Measurements from ENCODE around the gene CCR3.

The CCR3 gene

DNA sequence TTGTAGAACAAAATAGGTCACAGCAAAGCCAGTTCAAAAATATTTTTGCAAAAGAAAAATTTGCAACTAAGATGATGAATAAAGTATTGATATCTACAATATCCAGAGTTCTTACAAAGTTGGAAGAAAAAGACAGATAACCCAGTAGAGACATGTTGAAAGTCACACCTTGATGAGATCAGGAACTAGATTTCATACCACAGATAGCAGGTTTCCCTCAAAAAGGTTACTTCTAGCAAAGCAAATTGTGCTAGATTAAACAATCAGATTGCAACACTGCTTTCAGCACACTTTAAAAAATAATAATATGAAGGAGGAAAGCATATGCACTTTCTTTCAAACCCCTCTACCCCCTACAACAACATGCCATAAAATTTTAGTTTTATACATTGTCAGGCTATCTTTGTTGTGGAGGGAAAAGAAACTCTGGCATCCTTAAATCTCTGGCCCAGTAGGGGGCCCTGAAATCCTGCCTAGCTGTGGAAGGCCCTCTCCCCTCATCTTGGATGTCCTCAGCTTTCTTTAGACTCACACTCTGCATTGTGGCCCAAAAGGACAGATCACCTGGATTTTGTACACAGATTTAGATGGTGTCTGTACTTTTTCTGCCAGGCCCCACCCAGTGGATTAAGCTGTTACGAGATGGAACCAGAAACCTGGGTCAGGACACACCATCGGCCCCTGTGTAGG, 50.9 kb downstream of the CCR3 start:
- no peak for DNase-seq (ENCODE audit: low read depth)
- TF ChIP-seq, protein P1, sequence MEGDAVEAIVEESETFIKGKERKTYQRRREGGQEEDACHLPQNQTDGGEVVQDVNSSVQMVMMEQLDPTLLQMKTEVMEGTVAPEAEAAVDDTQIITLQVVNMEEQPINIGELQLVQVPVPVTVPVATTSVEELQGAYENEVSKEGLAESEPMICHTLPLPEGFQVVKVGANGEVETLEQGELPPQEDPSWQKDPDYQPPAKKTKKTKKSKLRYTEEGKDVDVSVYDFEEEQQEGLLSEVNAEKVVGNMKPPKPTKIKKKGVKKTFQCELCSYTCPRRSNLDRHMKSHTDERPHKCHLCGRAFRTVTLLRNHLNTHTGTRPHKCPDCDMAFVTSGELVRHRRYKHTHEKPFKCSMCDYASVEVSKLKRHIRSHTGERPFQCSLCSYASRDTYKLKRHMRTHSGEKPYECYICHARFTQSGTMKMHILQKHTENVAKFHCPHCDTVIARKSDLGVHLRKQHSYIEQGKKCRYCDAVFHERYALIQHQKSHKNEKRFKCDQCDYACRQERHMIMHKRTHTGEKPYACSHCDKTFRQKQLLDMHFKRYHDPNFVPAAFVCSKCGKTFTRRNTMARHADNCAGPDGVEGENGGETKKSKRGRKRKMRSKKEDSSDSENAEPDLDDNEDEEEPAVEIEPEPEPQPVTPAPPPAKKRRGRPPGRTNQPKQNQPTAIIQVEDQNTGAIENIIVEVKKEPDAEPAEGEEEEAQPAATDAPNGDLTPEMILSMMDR (IDR thresholded peaks at IDR 0.05; ENCODE audit: insufficient read depth, low read depth, low read length, missing control alignments): no peak
- no peak overlapping the region for H3K4me3 ChIP-seq (ENCODE audit: low read length)

GRCh38 chr3:46293991-46294833, 52.0 kb downstream of the CCR3 start:
- DNase-seq (ENCODE audit: low read depth): no peak
- TF ChIP-seq, protein P1 (IDR thresholded peaks at IDR 0.05; ENCODE audit: insufficient read depth, low read depth, low read length, missing control alignments): no peak
- H3K4me3 ChIP-seq (ENCODE audit: low read length): no peak overlapping the region

DNA sequence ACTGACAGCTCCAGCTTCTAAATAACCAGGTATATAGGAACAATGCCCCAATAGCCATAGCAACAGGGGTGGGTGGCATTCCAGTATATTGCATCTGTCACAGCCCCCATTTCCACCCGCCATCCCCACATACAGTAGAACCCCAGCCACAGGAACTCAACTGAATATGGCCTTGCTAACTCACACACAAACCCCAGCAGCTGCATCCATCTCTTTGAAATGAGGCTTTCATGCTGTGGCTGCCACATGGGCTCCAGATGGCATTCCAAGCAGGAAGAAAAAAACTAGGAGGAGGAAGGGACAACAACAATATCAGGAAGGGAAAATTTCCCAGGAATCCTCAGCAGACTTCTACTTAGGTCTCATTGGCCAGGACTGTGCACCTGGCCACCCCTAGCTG, 54.6 kb downstream of the CCR3 start:
- H3K4me3 ChIP-seq (ENCODE audit: low read length): no peak overlapping the region
- DNase-seq (ENCODE audit: low read depth): no peak
- TF ChIP-seq, protein P1 (IDR thresholded peaks at IDR 0.05; ENCODE audit: insufficient read depth, low read depth, low read length, missing control alignments): no peak

DNA sequence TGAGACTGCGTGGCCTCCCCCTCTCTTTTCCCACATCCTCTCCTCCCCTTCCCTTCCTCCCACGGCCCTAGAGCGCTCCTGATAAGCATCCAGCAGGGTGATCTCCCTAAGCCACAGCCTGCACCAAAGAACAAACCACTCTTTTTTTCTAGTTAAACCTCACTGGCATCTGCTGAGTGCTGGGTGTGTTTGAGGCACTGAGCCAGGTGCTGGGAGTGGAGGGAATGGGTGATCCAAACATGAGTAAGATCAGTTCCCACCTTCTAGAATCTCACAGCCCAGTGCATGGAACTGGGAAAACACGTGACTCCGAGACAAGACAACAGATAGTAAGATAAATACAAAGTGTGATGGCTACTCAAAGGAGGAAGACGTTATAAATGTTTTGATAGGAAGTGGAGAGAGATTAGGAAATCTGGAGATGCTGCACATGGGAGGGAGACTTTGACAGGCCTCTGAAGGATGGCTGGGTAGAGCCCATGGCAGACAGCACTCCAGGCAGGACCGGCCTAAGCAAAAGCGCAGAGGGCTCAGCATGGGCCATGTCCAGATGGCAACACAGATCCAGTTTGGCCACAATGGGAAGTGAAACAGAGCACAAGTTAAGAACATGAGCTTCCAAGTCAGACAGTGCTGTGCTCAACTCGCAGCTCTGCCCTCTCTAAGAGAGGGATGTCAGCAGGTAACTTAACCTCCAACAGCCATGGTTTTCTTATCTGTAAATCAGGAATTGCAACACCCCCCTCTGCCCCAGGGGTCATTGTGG, 55.6 kb downstream of the CCR3 start:
- H3K4me3 ChIP-seq (ENCODE audit: low read length): no peak overlapping the region
- TF ChIP-seq, protein P1 (IDR thresholded peaks at IDR 0.05; ENCODE audit: insufficient read depth, low read depth, low read length, missing control alignments): no peak
- DNase-seq (ENCODE audit: low read depth): peak; percentile 69

- TF ChIP-seq, protein P1 (IDR thresholded peaks at IDR 0.05; ENCODE audit: insufficient read depth, low read depth, low read length, missing control alignments): no peak
- H3K4me3 ChIP-seq (ENCODE audit: low read length): no peak overlapping the region
- DNase-seq (ENCODE audit: low read depth): no peak
These were observed 56.8 kb downstream of the CCR3 start for GRCh38 chr3:46298871-46299607.

Measured in epithelial cell of esophagus (primary cell).